Colonic mucosa (tissue), 4 donors: ENCODE data around the gene SLC19A1. TPM values are rescaled to one million over a fixed set of nuclear protein-coding genes. Genes with fewer than 3 reads are reported as not detected.

Source experiments
- DNase-seq: peaks from one replicate; pipeline ENCODE4 v3.0.0-alpha.2; 2020
- H3K27ac ChIP-seq: fragments of 200-600 bp; one replicate; pipeline ENCODE4 v1.8.0; 2021
- H3K27me3 ChIP-seq: fragments of 200-600 bp; one replicate; pipeline ENCODE4 v1.8.0; 2021
- H3K36me3 ChIP-seq: fragments of 200-600 bp; one replicate; pipeline ENCODE4 v1.8.0; 2021
- H3K4me1 ChIP-seq: fragments of 200-600 bp; one replicate; pipeline ENCODE4 v1.8.0; 2021; ENCODE audit warnings: mild to moderate bottlenecking
- H3K4me3 ChIP-seq: fragments of 200-600 bp; one replicate; pipeline ENCODE4 v1.8.0; 2021
- H3K9ac ChIP-seq, 2 donors: one replicate each; pipeline ENCODE4 v1.7.0; 2013; ENCODE audit warnings: control low read depth in 2 of 2, low read depth in 2 of 2, low read length in 2 of 2
- H3K9me3 ChIP-seq: fragments of 200-600 bp; one replicate; pipeline ENCODE4 v1.8.0; 2021
- intact Hi-C: fragments of 100-400 bp; cut with DNase I; formaldehyde crosslinking; loops from one replicate; pipeline ENCODE4 v1.14.1; 2022
- total RNA-seq, 2 donors: library from RNA; stranded (reverse); fragmentation: NEBNext Ultra II Directional in 1 of 2; extraction: Animal tissue kit (Norgen Biotek cat#: 25700) in 1 of 2; gene quantifications; one replicate each; pipeline ENCODE4 v1.2.1, GENCODE V29; 2021
- TF ChIP-seq, protein P1 (sequence below): fragments of 200-600 bp; IDR thresholded peaks from one replicate; pipeline ENCODE4 v1.8.0; 2022; ENCODE audit warnings: antibody characterized with exemption, mild to moderate bottlenecking
- donor health status: healthy.
- donor health status: DM: no; HTN: no; CAD: no.
- donor health status: DM: no; HTN: no; CAD: no.

The SLC19A1 gene
- total RNA-seq, 2 donors from 2014 or later = 10.7 to 25.3 TPM

DNA sequence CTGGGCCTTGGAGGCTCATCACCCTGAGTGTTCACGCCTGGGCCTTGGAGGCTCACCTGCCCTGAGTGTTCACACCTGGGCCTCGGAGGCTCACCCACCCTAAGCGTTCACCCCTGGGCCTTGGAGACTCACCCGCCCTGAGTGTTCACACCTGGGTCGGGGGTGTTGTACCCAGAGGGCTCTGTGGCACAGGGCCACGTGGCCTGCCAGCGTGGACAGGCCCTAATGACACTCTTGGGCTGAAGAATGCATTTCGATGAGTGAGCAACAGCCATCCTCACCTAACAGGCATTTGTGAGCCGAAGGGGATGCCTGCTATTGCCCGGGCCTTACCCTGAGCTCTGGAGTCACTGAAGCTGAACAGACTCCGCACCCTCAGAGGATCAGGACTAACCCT is 17.5 kb downstream of the SLC19A1 start:
- Histone ChIP-seq H3K4me1 (peaks cover 8% of the 10 kb centered on the region), H3K27me3 (no peaks in the 10 kb centered on the region), H3K36me3 (no peaks in the 10 kb centered on the region), H3K9me3 (no peaks in the 10 kb centered on the region), H3K4me3 (no peak overlapping the region), H3K27ac (no peak overlapping the region), H3K9ac (no peak overlapping the region)
- TF ChIP-seq, protein P1, sequence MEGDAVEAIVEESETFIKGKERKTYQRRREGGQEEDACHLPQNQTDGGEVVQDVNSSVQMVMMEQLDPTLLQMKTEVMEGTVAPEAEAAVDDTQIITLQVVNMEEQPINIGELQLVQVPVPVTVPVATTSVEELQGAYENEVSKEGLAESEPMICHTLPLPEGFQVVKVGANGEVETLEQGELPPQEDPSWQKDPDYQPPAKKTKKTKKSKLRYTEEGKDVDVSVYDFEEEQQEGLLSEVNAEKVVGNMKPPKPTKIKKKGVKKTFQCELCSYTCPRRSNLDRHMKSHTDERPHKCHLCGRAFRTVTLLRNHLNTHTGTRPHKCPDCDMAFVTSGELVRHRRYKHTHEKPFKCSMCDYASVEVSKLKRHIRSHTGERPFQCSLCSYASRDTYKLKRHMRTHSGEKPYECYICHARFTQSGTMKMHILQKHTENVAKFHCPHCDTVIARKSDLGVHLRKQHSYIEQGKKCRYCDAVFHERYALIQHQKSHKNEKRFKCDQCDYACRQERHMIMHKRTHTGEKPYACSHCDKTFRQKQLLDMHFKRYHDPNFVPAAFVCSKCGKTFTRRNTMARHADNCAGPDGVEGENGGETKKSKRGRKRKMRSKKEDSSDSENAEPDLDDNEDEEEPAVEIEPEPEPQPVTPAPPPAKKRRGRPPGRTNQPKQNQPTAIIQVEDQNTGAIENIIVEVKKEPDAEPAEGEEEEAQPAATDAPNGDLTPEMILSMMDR = no peak
- intact Hi-C loops = no loop called here
- DNase-seq = no peak

DNA sequence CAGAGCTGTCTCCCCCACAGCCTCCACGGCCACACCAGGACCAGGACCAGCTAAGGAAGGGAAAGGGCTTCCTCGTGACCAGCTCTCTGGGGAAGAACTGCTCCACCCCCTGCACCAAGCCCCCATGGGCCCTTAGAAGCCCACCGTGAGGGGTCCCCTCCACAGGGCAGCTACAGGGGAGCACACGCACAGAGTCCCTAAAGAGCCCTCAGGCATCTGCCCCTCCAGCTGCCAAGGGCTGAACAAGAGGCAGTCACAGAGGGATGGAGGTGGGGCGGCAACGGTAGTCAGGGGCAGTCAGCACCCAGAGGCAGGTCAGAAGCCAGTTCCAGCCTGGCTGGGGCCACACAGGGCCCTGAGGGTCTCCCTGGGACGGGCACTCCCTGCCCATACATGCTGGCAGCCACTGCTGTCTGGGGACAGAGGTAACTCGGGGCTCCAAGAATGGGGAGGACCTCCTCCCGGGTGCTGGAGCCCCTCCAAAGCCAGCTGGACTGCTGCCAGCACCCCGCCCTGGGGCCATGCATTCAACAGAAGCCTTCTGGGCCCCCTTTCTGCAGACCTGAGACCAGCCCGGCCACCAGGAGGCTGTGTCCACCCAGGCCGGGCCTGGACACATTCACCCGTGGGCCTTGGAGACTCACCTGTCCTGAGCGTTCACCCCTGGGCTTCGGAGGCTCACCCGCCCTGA is 18.7 kb downstream of the SLC19A1 start:
- Histone ChIP-seq H3K9me3 (no peaks in the 10 kb centered on the region), H3K27ac (no peak overlapping the region), H3K9ac (no peak overlapping the region), H3K36me3 (no peaks in the 10 kb centered on the region), H3K27me3 (no peaks in the 10 kb centered on the region), H3K4me1 (peaks cover 8% of the 10 kb centered on the region), H3K4me3 (no peak overlapping the region)
- intact Hi-C loops = no loop called here
- TF ChIP-seq, protein P1 = no peak
- DNase-seq = no peak

DNA sequence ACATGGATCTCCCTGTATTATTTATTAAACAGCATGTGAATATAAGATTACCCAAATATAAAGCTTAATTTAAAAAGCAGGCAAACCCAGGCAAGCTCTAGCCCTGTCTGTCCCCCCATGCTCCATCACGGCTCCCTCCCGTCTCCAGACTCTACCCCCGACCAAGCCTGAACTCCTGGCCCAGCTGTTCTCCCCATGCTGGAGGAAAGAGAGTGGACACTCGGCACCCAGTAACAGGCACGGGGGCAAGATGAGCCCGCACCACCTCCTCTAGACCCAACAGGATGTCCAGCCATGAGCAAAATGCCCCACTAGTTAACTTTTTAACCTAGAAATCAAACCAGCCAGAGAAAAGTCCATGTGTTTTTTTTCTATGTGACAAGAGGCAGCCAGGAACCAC is 19.3 kb downstream of the SLC19A1 start:
- H3K36me3 ChIP-seq = no peaks in the 10 kb centered on the region
- H3K9me3 ChIP-seq = no peaks in the 10 kb centered on the region
- intact Hi-C loops = no loop called here
- peaks cover 8% of the 10 kb centered on the region for H3K4me1 ChIP-seq
- no peak overlapping the region for H3K4me3 ChIP-seq
- H3K27me3 ChIP-seq = no peaks in the 10 kb centered on the region
- no peak overlapping the region for H3K27ac ChIP-seq
- TF ChIP-seq, protein P1 = no peak
- no peak overlapping the region for H3K9ac ChIP-seq
- no peak for DNase-seq

DNA sequence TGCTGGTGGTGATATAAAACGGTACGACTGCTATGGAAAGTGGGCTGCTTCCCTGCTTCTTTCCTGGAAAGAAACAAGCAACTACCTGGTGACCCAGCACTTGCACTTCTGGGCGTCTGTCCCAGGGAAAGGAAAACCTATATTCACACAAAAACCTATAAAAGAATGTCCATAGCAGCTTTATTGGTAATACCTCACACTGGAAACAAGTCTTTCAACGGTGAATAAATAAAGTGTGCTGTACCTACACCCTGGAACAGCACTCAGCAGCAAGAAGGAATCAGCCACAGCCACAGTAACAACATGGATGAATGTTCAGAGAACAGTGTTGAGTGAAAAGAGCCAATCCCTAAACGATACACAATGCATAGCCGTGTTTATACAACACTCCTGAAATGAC is 19.9 kb downstream of the SLC19A1 start:
- DNase-seq = no peak
- H3K27ac ChIP-seq = no peak overlapping the region
- no peak overlapping the region for H3K4me3 ChIP-seq
- TF ChIP-seq, protein P1 = no peak
- no peak overlapping the region for H3K9ac ChIP-seq
- intact Hi-C loops = no loop called here
- peaks cover 8% of the 10 kb centered on the region for H3K4me1 ChIP-seq
- H3K36me3 ChIP-seq = no peaks in the 10 kb centered on the region
- no peaks in the 10 kb centered on the region for H3K9me3 ChIP-seq
- H3K27me3 ChIP-seq = no peaks in the 10 kb centered on the region

DNA sequence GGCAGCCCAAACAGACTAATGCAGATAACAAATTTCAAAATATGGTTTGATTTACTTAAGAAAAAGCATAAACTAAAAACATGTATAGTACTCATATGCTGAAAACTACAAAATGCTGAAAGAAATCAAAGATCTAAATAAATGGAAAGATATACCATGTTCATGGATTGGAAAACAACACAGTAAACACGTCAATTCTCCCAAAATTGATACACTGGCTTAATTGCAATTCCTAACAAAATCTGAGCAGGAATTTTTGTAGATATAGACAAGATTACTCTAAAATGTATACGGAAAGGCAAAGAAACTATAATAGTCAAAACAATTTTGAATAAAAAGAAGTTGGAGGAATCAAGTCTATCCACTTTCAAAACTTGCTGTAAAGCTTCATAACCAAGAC is 21.0 kb downstream of the SLC19A1 start:
- Histone ChIP-seq H3K4me1 (peaks cover 8% of the 10 kb centered on the region), H3K4me3 (no peak overlapping the region), H3K9ac (no peak overlapping the region), H3K9me3 (no peaks in the 10 kb centered on the region), H3K27ac (no peak overlapping the region), H3K27me3 (no peaks in the 10 kb centered on the region), H3K36me3 (no peaks in the 10 kb centered on the region)
- TF ChIP-seq, protein P1 = no peak
- no peak for DNase-seq
- intact Hi-C loops = no loop called here
